GM21515 (cell line): ENCODE results near the gene CHN2.

Source experiments
- ATAC-seq: cut with Tn5 transposase; IDR thresholded peaks from one replicate; pipeline ENCODE4 v1.9.1; 2021; ENCODE audit not compliant: unreplicated experiment

The CHN2 gene

GRCh38 chr7:29421010-29421956, 226.7 kb downstream of the CHN2 start:
- ATAC-seq: no peak

GRCh38 chr7:29422829-29423228, 228.3 kb downstream of the CHN2 start:
- ATAC-seq: no peak

GRCh38 chr7:29424295-29424983, 229.9 kb downstream of the CHN2 start:
- peak; percentile 51 for ATAC-seq

- no peak for ATAC-seq
These were observed 230.4 kb downstream of the CHN2 start for GRCh38 chr7:29424984-29425309.

GRCh38 chr7:29426587-29426986, 232.0 kb downstream of the CHN2 start:
- ATAC-seq: no peak

- no peak for ATAC-seq
These were observed 234.8 kb downstream of the CHN2 start for GRCh38 chr7:29429401-29429800.

GRCh38 chr7:29430279-29430949, 235.8 kb downstream of the CHN2 start:
- no peak for ATAC-seq

- ATAC-seq: no peak
These were observed 237.1 kb downstream of the CHN2 start for GRCh38 chr7:29431686-29432085.

GRCh38 chr7:29432721-29433120, 238.1 kb downstream of the CHN2 start:
- ATAC-seq: no peak

GRCh38 chr7:29434380-29434768, 239.8 kb downstream of the CHN2 start:
- no peak for ATAC-seq

GRCh38 chr7:29435167-29435566, 240.6 kb downstream of the CHN2 start:
- ATAC-seq: no peak

GRCh38 chr7:29435902-29436301, 241.3 kb downstream of the CHN2 start:
- no peak for ATAC-seq

GRCh38 chr7:29442146-29442545, 247.6 kb downstream of the CHN2 start:
- ATAC-seq: no peak

- ATAC-seq: no peak
These were observed 249.0 kb downstream of the CHN2 start for GRCh38 chr7:29443552-29443951.

GRCh38 chr7:29444267-29444666, 249.7 kb downstream of the CHN2 start:
- ATAC-seq: no peak

- no peak for ATAC-seq
These were observed 251.2 kb downstream of the CHN2 start for GRCh38 chr7:29445736-29446135.

GRCh38 chr7:29447828-29448227, 253.3 kb downstream of the CHN2 start:
- no peak for ATAC-seq

- ATAC-seq: no peak
These were observed 255.1 kb downstream of the CHN2 start for GRCh38 chr7:29449569-29450260.

- no peak for ATAC-seq
These were observed 258.4 kb downstream of the CHN2 start for GRCh38 chr7:29453021-29453420.

GRCh38 chr7:29454464-29454863, 259.9 kb downstream of the CHN2 start:
- ATAC-seq: no peak

- no peak for ATAC-seq
These were observed 260.4 kb downstream of the CHN2 start for GRCh38 chr7:29454899-29455451.
